ENCODE data around the gene REV3L. TPM values are rescaled to one million over a fixed set of nuclear protein-coding genes. Genes with fewer than 3 reads are reported as not detected.

The REV3L gene
- total RNA-seq, 1 experiment from 2014 or later, result 17.2 TPM

GRCh38 chr6:111469543-111469942 lies 13.5 kb downstream of the REV3L start:
- Mint-ChIP-seq H3K27ac (ENCODE audit: unreplicated experiment) (no peak overlapping the region), H3K27me3 (ENCODE audit: unreplicated experiment) (no peaks in the 10 kb centered on the region), H3K9me3 (ENCODE audit: low read depth, unreplicated experiment) (no peaks in the 10 kb centered on the region), H3K4me3 (ENCODE audit: low read depth, unreplicated experiment) (no peak overlapping the region), H3K4me1 (ENCODE audit: low read depth, unreplicated experiment) (no peaks in the 10 kb centered on the region), H3K36me3 (ENCODE audit: insufficient read depth, unreplicated experiment) (no peaks in the 10 kb centered on the region)
- intact Hi-C loops (cut with micrococcal nuclease; ENCODE audit: unreplicated experiment), result no loop called here
- no peak for TF ChIP-seq CTCF (IDR thresholded peaks at IDR 0.05; ENCODE audit: unreplicated experiment)
- BruUV-seq (replicated peaks), result no TSS peak
- DNase-seq, result no peak
- CTCF ChIA-PET, result no interaction called here

GRCh38 chr6:111468329-111469012 lies 14.5 kb downstream of the REV3L start:
- Mint-ChIP-seq H3K4me3 (ENCODE audit: low read depth, unreplicated experiment) (no peak overlapping the region), H3K27ac (ENCODE audit: unreplicated experiment) (no peak overlapping the region), H3K36me3 (ENCODE audit: insufficient read depth, unreplicated experiment) (no peaks in the 10 kb centered on the region), H3K9me3 (ENCODE audit: low read depth, unreplicated experiment) (no peaks in the 10 kb centered on the region), H3K27me3 (ENCODE audit: unreplicated experiment) (no peaks in the 10 kb centered on the region), H3K4me1 (ENCODE audit: low read depth, unreplicated experiment) (no peaks in the 10 kb centered on the region)
- CTCF ChIA-PET, result no interaction called here
- intact Hi-C loops (cut with micrococcal nuclease; ENCODE audit: unreplicated experiment), result no loop called here
- BruUV-seq (replicated peaks), result no TSS peak
- TF ChIP-seq CTCF (IDR thresholded peaks at IDR 0.05; ENCODE audit: unreplicated experiment), result no peak
- peak; percentile 10 for DNase-seq

- H3K27ac Mint-ChIP-seq (ENCODE audit: unreplicated experiment), result no peak overlapping the region
- H3K9me3 Mint-ChIP-seq (ENCODE audit: low read depth, unreplicated experiment), result peaks cover 4% of the 10 kb centered on the region
- intact Hi-C loops (cut with micrococcal nuclease; ENCODE audit: unreplicated experiment), result loop anchor here (5.0 kb wide), 1 partner anchor 37 kb away; no protein-coding TSS in a partner anchor
- no TSS peak for BruUV-seq (replicated peaks)
- no peaks in the 10 kb centered on the region for H3K36me3 Mint-ChIP-seq (ENCODE audit: insufficient read depth, unreplicated experiment)
- H3K4me3 Mint-ChIP-seq (ENCODE audit: low read depth, unreplicated experiment), result no peak overlapping the region
- no peaks in the 10 kb centered on the region for H3K27me3 Mint-ChIP-seq (ENCODE audit: unreplicated experiment)
- CTCF ChIA-PET, result no interaction called here
- H3K4me1 Mint-ChIP-seq (ENCODE audit: low read depth, unreplicated experiment), result peaks cover 18% of the 10 kb centered on the region
- TF ChIP-seq CTCF (IDR thresholded peaks at IDR 0.05; ENCODE audit: unreplicated experiment), result no peak
- no peak for DNase-seq
Observed at GRCh38 chr6:111464184-111464583, 18.8 kb downstream of the REV3L start.

DNA sequence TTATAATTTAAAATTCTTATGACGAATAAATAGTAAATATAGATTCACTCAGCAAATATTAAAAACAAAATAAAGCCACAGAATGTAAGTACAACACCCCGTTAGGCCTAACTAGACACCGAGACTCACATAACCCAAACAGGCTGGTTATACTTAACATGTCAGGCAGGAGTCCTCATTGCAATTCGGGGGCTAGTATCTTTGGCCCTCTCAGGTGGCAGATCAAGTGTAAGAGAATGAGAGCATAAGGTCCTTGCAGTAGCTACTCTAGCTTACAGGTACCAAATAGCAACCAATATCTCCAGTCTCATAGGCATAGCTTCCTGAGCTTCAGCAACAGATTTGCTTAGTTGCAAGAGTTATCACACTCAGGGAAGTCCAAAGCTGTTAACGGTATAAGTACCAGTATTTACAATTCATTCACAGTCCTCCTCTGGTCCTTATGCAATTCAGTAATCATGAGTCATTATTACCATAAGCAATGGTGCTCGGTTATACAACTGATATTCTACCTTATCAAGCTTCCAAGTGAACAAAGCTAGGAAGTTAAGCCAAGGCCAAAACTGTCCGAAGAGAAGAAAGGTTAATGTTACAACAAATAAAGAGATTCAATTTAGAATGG lies 20.1 kb downstream of the REV3L start:
- no peaks in the 10 kb centered on the region for H3K36me3 Mint-ChIP-seq (ENCODE audit: insufficient read depth, unreplicated experiment)
- BruUV-seq (replicated peaks), result no TSS peak
- peaks cover 18% of the 10 kb centered on the region for H3K4me1 Mint-ChIP-seq (ENCODE audit: low read depth, unreplicated experiment)
- TF ChIP-seq CTCF (IDR thresholded peaks at IDR 0.05; ENCODE audit: unreplicated experiment), result no peak
- DNase-seq, result no peak
- H3K9me3 Mint-ChIP-seq (ENCODE audit: low read depth, unreplicated experiment), result peaks cover 12% of the 10 kb centered on the region
- H3K4me3 Mint-ChIP-seq (ENCODE audit: low read depth, unreplicated experiment), result no peak overlapping the region
- H3K27me3 Mint-ChIP-seq (ENCODE audit: unreplicated experiment), result no peaks in the 10 kb centered on the region
- CTCF ChIA-PET, result interaction anchor here (1.1 kb wide), 1 partner anchor 204 kb away, joined by 3 read pairs; a partner anchor contains a TSS
- intact Hi-C loops (cut with micrococcal nuclease; ENCODE audit: unreplicated experiment), result loop anchor here (5.0 kb wide), 1 partner anchor 36 kb away; no protein-coding TSS in a partner anchor
- H3K27ac Mint-ChIP-seq (ENCODE audit: unreplicated experiment), result no peak overlapping the region
